Sigmoid colon (tissue), 4 donors: Measurements from ENCODE around the gene BORA.
A peak's percentile ranks its signal among the peaks of the same experiment; 100 is the strongest.

Experiments used
- CTCF ChIP-seq, 4 experiments: fragments of 450-650 bp in 3 of 4; fragments of 200-600 bp in 1 of 4; IDR thresholded peaks; one replicate each; pipeline ENCODE4 v1.5.1; 2016 to 2019; ENCODE audit warnings: antibody characterized with exemption in 4 of 4, mild to moderate bottlenecking in 3 of 4, moderate library complexity in 2 of 4
- EP300 ChIP-seq, 4 donors: sonication (generic); formaldehyde crosslinking; IDR thresholded peaks; one replicate each; pipeline ENCODE4 v1.6.1; 2017; ENCODE audit warnings: antibody characterized with exemption in 4 of 4
- POLR2A ChIP-seq, 2 donors: fragments of 450-650 bp; IDR thresholded peaks; one replicate each; pipeline ENCODE4 v1.6.1; 2016; ENCODE audit warnings: antibody characterized with exemption in 2 of 2, mild to moderate bottlenecking in 2 of 2, moderate library complexity in 2 of 2

- TF ChIP-seq CTCF (IDR thresholded peaks at IDR 0.05) (no peak), POLR2A (IDR thresholded peaks at IDR 0.05) (peak; percentile 38 to 66), EP300 (IDR thresholded peaks at IDR 0.05) (peak in 2 of 4 donors; percentile 6 to 20)
Measured at GRCh38 chr13:72781451-72782439, 54.0 kb downstream of the BORA start, which contains the start of the genes DIS3 and PIBF1.
